ENCODE data around the gene ENTPD2. TPM values are rescaled to one million over a fixed set of nuclear protein-coding genes. Genes with fewer than 3 reads are reported as not detected.

The ENTPD2 gene
- total RNA-seq, 2 experiments from 2014 or later, result 0.16 TPM; not detected in 1

DNA sequence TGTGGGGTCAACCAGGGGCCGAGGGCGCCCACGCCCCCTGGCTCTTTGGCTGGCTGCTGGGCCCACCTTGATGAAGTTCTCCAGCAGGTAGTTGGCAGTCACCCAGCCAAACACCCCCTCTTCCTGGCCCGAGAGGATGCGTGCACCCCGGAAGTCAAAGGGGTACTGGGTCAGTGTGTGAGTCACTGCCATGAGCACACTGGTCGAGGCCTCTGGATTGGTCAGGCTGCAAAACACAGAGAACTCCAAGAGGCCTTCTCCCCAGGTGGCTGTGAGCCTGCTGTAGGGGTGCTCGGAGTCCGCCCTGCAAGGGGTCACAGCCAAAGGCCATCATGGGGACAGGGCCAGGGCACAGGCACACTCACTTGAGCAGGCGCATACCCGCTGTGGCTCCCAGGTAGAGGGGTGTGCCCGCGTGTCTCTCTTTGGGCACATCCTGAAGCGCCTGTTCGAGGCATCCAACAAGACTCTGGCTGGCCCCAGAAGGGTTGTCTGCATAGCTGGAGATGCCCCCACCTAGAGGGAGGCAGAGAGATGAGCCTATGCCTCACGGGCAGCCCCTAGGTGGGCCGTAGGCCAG lies 2.6 kb downstream of the ENTPD2 start:
- DNase-seq (ENCODE audit: low spot score), result no peak
- no peaks in the 10 kb centered on the region for H3K79me2 ChIP-seq (ENCODE audit: insufficient read depth, low read depth, low read length)
- TF ChIP-seq, protein P1, sequence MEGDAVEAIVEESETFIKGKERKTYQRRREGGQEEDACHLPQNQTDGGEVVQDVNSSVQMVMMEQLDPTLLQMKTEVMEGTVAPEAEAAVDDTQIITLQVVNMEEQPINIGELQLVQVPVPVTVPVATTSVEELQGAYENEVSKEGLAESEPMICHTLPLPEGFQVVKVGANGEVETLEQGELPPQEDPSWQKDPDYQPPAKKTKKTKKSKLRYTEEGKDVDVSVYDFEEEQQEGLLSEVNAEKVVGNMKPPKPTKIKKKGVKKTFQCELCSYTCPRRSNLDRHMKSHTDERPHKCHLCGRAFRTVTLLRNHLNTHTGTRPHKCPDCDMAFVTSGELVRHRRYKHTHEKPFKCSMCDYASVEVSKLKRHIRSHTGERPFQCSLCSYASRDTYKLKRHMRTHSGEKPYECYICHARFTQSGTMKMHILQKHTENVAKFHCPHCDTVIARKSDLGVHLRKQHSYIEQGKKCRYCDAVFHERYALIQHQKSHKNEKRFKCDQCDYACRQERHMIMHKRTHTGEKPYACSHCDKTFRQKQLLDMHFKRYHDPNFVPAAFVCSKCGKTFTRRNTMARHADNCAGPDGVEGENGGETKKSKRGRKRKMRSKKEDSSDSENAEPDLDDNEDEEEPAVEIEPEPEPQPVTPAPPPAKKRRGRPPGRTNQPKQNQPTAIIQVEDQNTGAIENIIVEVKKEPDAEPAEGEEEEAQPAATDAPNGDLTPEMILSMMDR (conservative IDR thresholded peaks at IDR 0.05; ENCODE audit: low read length), result no peak
- no peak for TF ChIP-seq EZH2phosphoT487 (IDR thresholded peaks at IDR 0.05; ENCODE audit: borderline replicate concordance, low read depth, low read length)
- H3K9me2 ChIP-seq (ENCODE audit: insufficient read depth, low read length), result no peaks in the 10 kb centered on the region
- intact Hi-C loops (cut with micrococcal nuclease; ENCODE audit: unreplicated experiment), result no loop called here
- H3K27ac ChIP-seq (ENCODE audit: low read depth, low read length, poor library complexity, severe bottlenecking), result no peak overlapping the region
- H2AFZ ChIP-seq (ENCODE audit: low read length), result no peak overlapping the region
- ChIA-PET CTCF (ENCODE audit: unreplicated experiment) (no interaction called here), POLR2A (no interaction called here)
- no peak overlapping the region for H3K4me2 ChIP-seq (ENCODE audit: low read length)
- no peak overlapping the region for H3K4me3 ChIP-seq (ENCODE audit: low read depth, low read length, poor library complexity, severe bottlenecking)
- BruUV-seq (replicated peaks), result no TSS peak
- no peaks in the 10 kb centered on the region for H4K20me1 ChIP-seq (ENCODE audit: insufficient read depth, low read length)
- H3K9me3 ChIP-seq (ENCODE audit: low read length), result no peaks in the 10 kb centered on the region
- no peaks in the 10 kb centered on the region for H3K36me3 ChIP-seq (ENCODE audit: insufficient read depth, low read length)
- H3K4me1 ChIP-seq (ENCODE audit: insufficient read depth, low read length, poor library complexity, severe bottlenecking), result peaks cover 2% of the 10 kb centered on the region

DNA sequence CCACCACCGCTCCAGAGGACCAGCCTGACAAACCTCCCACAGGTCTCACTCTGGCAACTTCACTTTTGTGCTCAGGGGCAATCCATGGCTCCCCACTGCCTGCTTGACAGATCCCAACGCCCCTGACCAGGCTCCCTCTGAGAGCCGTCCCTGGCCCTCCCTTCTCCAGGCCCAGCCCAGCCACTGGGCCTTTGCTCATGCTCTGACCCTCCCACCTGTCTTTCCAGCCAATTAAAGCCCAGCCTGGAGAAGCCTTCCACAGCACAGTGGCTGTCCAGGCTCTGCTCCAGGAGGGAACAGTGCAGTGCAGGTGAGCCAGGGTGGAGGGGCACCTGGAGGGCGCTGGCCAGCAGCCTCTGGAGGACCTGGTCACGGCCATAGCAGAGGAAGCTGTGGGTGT lies 3.3 kb downstream of the ENTPD2 start:
- CTCF ChIA-PET (ENCODE audit: unreplicated experiment), result no interaction called here
- Histone ChIP-seq H3K4me3 (ENCODE audit: low read depth, low read length, poor library complexity, severe bottlenecking) (no peak overlapping the region), H3K9me2 (ENCODE audit: insufficient read depth, low read length) (no peaks in the 10 kb centered on the region), H3K4me2 (ENCODE audit: low read length) (no peak overlapping the region), H3K79me2 (ENCODE audit: insufficient read depth, low read depth, low read length) (no peaks in the 10 kb centered on the region), H3K27ac (ENCODE audit: low read depth, low read length, poor library complexity, severe bottlenecking) (no peak overlapping the region), H3K36me3 (ENCODE audit: insufficient read depth, low read length) (no peaks in the 10 kb centered on the region), H2AFZ (ENCODE audit: low read length) (no peak overlapping the region), H3K4me1 (ENCODE audit: insufficient read depth, low read length, poor library complexity, severe bottlenecking) (peaks cover 4% of the 10 kb centered on the region), H3K9me3 (ENCODE audit: low read length) (no peaks in the 10 kb centered on the region), H4K20me1 (ENCODE audit: insufficient read depth, low read length) (no peaks in the 10 kb centered on the region)
- POLR2A ChIA-PET, result no interaction called here
- no peak for DNase-seq (ENCODE audit: low spot score)
- TF ChIP-seq, protein P1 (conservative IDR thresholded peaks at IDR 0.05; ENCODE audit: low read length), result no peak
- no peak for TF ChIP-seq EZH2phosphoT487 (IDR thresholded peaks at IDR 0.05; ENCODE audit: borderline replicate concordance, low read depth, low read length)
- no TSS peak for BruUV-seq (replicated peaks)
- intact Hi-C loops (cut with micrococcal nuclease; ENCODE audit: unreplicated experiment), result no loop called here

DNA sequence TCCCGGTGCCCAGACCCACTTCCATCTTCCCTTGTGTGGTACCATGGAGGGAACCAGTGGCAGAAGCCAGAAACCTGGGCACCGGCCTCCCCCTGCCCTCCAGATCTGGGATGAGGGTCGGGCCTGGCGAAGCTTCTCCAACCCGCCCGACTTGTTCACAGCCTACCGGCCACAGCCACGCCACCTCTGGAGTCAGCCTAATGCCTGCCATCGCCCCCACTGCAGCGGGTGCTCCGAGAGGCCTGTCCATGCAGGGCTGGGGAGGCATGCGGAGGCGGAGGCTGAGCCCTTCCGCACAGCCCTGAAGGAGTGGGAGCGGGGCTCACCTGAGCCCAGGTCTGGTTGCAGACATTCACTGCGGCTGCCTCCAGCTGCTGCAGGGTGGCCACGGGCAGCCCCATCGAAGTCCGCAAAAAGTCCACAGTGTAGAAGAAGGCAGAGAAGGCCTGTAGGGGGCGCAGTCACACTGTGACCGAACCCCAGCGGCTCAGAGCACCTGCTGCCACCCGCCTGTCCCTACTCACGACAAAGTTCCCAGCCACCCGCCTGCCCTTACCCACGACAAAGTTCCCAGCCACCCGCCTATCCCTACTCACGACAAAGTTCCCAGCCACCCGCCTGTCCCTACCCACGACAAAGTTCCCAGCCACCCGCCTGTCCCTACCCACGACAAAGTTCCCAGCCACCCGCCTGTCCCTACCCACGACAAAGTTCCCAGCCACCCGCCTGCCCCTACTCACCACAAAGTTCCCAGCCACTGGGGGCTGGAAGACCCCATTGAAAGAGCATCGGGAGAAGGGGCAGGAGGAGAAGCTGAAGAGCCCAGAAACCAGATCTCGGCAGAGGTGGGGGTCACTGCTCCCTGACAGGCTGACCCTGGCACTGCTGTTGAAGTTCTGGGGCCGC lies 4.1 kb downstream of the ENTPD2 start:
- no peak for TF ChIP-seq EZH2phosphoT487 (IDR thresholded peaks at IDR 0.05; ENCODE audit: borderline replicate concordance, low read depth, low read length)
- TF ChIP-seq, protein P1 (conservative IDR thresholded peaks at IDR 0.05; ENCODE audit: low read length), result peak; percentile 71
- peak; percentile 62 for DNase-seq (ENCODE audit: low spot score)

More for the DNA sequence above, 4.1 kb downstream of the ENTPD2 start:
- Histone ChIP-seq H2AFZ (ENCODE audit: low read length) (no peak overlapping the region), H3K4me1 (ENCODE audit: insufficient read depth, low read length, poor library complexity, severe bottlenecking) (peaks cover 4% of the 10 kb centered on the region), H3K9me3 (ENCODE audit: low read length) (no peaks in the 10 kb centered on the region), H3K4me2 (ENCODE audit: low read length) (no peak overlapping the region), H3K4me3 (ENCODE audit: low read depth, low read length, poor library complexity, severe bottlenecking) (no peak overlapping the region), H3K79me2 (ENCODE audit: insufficient read depth, low read depth, low read length) (no peaks in the 10 kb centered on the region), H3K36me3 (ENCODE audit: insufficient read depth, low read length) (no peaks in the 10 kb centered on the region), H3K27ac (ENCODE audit: low read depth, low read length, poor library complexity, severe bottlenecking) (no peak overlapping the region), H4K20me1 (ENCODE audit: insufficient read depth, low read length) (0 out of 2 replicates have a peak, but pooled peaks cover 3% of the 10 kb centered on the region), H3K9me2 (ENCODE audit: insufficient read depth, low read length) (no peaks in the 10 kb centered on the region)
- ChIA-PET POLR2A (no interaction called here), CTCF (ENCODE audit: unreplicated experiment) (no interaction called here)
- BruUV-seq (replicated peaks), result no TSS peak
- intact Hi-C loops (cut with micrococcal nuclease; ENCODE audit: unreplicated experiment), result no loop called here

Data from OCI-LY7 (cell line).